HepG2 (cell line): Measurements from ENCODE around the gene PIR. TPM values are rescaled to one million over a fixed set of nuclear protein-coding genes. Genes with fewer than 3 reads are reported as not detected.

Experiments
- ARID3A ChIP-seq: IDR thresholded peaks from 2 replicates; pipeline ENCODE4 v1.6.1; 2012; ENCODE audit warnings: low read depth, low read length, improper control_type of control experiment
- ASH2L ChIP-seq: fragments of 300-600, 200-600 bp; sonication (generic); IDR thresholded peaks from 2 replicates; pipeline ENCODE4 v1.7.0; 2017; ENCODE audit warnings: low read depth, mild to moderate bottlenecking, moderate library complexity, mixed read lengths, low read length; ENCODE audit not compliant: insufficient read length
- ATF4 ChIP-seq, 2 experiments: fragments of 450-650 bp in 1 of 2; sonication (generic) in 1 of 2; formaldehyde crosslinking; IDR thresholded peaks; 2 replicates each; pipeline versions ENCODE4 v1.5.0 to v1.8.0; 2020 to 2022; ENCODE audit warnings: mild to moderate bottlenecking in 1 of 2, missing genetic modification reagents in 1 of 2
- CAMTA2 ChIP-seq: sonication (generic); formaldehyde crosslinking; IDR thresholded peaks from 2 replicates; pipeline ENCODE4 v1.4.0; 2020; ENCODE audit warnings: mild to moderate bottlenecking, missing genetic modification reagents, borderline replicate concordance
- CREBL2 ChIP-seq: sonication (generic); formaldehyde crosslinking; IDR thresholded peaks from 2 replicates; pipeline ENCODE4 v1.8.1; 2023; ENCODE audit warnings: missing genetic modification reagents, mild to moderate bottlenecking, borderline replicate concordance
- ELK4 ChIP-seq: sonication (generic); formaldehyde crosslinking; IDR thresholded peaks from 2 replicates; pipeline ENCODE4 v1.9.0; 2021; ENCODE audit warnings: missing genetic modification reagents, borderline replicate concordance
- GABPA ChIP-seq, 2 experiments: IDR thresholded peaks; 2 replicates each; pipeline ENCODE4 v1.6.1; 2011 to 2016; ENCODE audit warnings: low read depth in 2 of 2, low read length in 1 of 2, missing biosample characterization in 1 of 2, missing genetic modification characterization in 1 of 2
- HIC2 ChIP-seq: sonication (generic); formaldehyde crosslinking; IDR thresholded peaks from 2 replicates; pipeline ENCODE4 v1.9.0; 2022; ENCODE audit warnings: low read depth, missing genetic modification reagents
- MAZ ChIP-seq, 2 experiments: sonication (generic) in 1 of 2; formaldehyde crosslinking in 1 of 2; IDR thresholded peaks; 2 replicates each; pipeline versions ENCODE4 v1.5.0 to v1.6.1; 2012 to 2020; ENCODE audit warnings: low read depth in 2 of 2, mild to moderate bottlenecking in 2 of 2, borderline replicate concordance in 1 of 2, improper control_type of control experiment in 1 of 2, low read length in 1 of 2, missing genetic modification reagents in 1 of 2, moderate library complexity in 1 of 2
- NR3C1 ChIP-seq: sonication (generic); formaldehyde crosslinking; IDR thresholded peaks from 2 replicates; pipeline ENCODE4 v1.4.0; 2020; ENCODE audit warnings: missing genetic modification reagents
- PBX2 ChIP-seq: IDR thresholded peaks from 2 replicates; pipeline ENCODE4 v1.6.1; 2016; ENCODE audit warnings: control low read depth
- TBX2 ChIP-seq: sonication (generic); formaldehyde crosslinking; IDR thresholded peaks from 2 replicates; pipeline ENCODE4 v1.5.0; 2020; ENCODE audit warnings: missing genetic modification reagents, mild to moderate bottlenecking, borderline replicate concordance
- ZFX ChIP-seq: sonication (generic); formaldehyde crosslinking; IDR thresholded peaks from 2 replicates; pipeline ENCODE4 v1.4.0; 2020; ENCODE audit warnings: mild to moderate bottlenecking, low read depth, missing genetic modification reagents, moderate library complexity
- ZNF616 ChIP-seq: sonication (generic); formaldehyde crosslinking; IDR thresholded peaks from 2 replicates; pipeline ENCODE4 v1.5.0; 2020; ENCODE audit warnings: low read depth, mild to moderate bottlenecking, missing genetic modification reagents
- ZNF709 ChIP-seq: sonication (generic); formaldehyde crosslinking; IDR thresholded peaks from 2 replicates; pipeline ENCODE4 v1.5.0; 2020; ENCODE audit warnings: mild to moderate bottlenecking, missing genetic modification reagents
- ZSCAN21 ChIP-seq: sonication (generic); formaldehyde crosslinking; IDR thresholded peaks from 2 replicates; pipeline ENCODE4 v1.8.0; 2022; ENCODE audit warnings: mild to moderate bottlenecking, missing genetic modification reagents, moderate library complexity, borderline replicate concordance
- polyA plus RNA-seq, 8 experiments: library from polyadenylated mRNA; depleted of rRNA in 3 of 8; stranded (reverse) in 7 of 8; unstranded in 1 of 8; fragments of >200 nt; fragmentation: Illumina TruSeq in 4 of 8; extraction: Trizol in 4 of 8; gene quantifications; 2 replicates each; pipeline versions ENCODE4 v1.2.1 to v1.2.3, GENCODE V29; 2011 to 2016; ENCODE audit warnings: low read depth in 4 of 8, missing spikeins in 1 of 8, mixed read lengths in 1 of 8; ENCODE audit not compliant: insufficient read depth in 1 of 8
- total RNA-seq, 5 experiments: library from RNA; depleted of rRNA; stranded (reverse); fragments of >200 nt; fragmentation: Illumina TruSeq; extraction: Trizol; gene quantifications; 2 replicates each; pipeline ENCODE4 v1.2.3, GENCODE V29; 2016; ENCODE audit warnings: low read depth in 1 of 5

PIR gene
- total and polyA plus RNA-seq, 2 of the 13 experiments (the other 11 are each of a cell fraction or from before 2014, with no cell fraction given): 12.2 to 38.0 TPM

GRCh38 chrX:15493118-15493962, at the start of gene PIR (continued):
- TF ChIP-seq ELK4 (CRISPR knock-in tag): no peak
- TF ChIP-seq HIC2 (CRISPR knock-in tag): no peak
- TF ChIP-seq ZFX: peak; percentile 61; the same call in 1 of the 2 replicates
- TF ChIP-seq ZNF709 (CRISPR knock-in tag): 0 out of 2 replicates have a peak, but pooled peaks have one; percentile 29
- TF ChIP-seq ZNF616: no peak
- no peak for TF ChIP-seq ARID3A
- TF ChIP-seq CREBL2: no peak
- TF ChIP-seq ZSCAN21: no peak
- TF ChIP-seq ATF4 (CRISPR knock-in tag; IDR thresholded peaks at IDR 0.05): no peak
- TF ChIP-seq PBX2 (CRISPR knock-in tag): no peak
- TF ChIP-seq CAMTA2 (CRISPR knock-in tag): no peak
- TF ChIP-seq ASH2L: peak; percentile 45
- TF ChIP-seq NR3C1: no peak
- no peak for TF ChIP-seq GABPA (IDR thresholded peaks at IDR 0.05; ENCODE audit: low read depth, low read length)
- TF ChIP-seq GABPA (CRISPR knock-in tag; IDR thresholded peaks at IDR 0.05; ENCODE audit: low read depth): no peak
- no peak for TF ChIP-seq MAZ (IDR thresholded peaks at IDR 0.05; ENCODE audit: borderline replicate concordance, low read depth, low read length)
- peak; percentile 38; the same call in 1 of the 2 replicates for TF ChIP-seq MAZ (CRISPR knock-in tag; IDR thresholded peaks at IDR 0.05; ENCODE audit: low read depth)
- peak; percentile 45 for TF ChIP-seq TBX2 (CRISPR knock-in tag)
